Calu3 (cell line): ENCODE results near the gene CORO1C. TPM values are rescaled to one million over a fixed set of nuclear protein-coding genes. Genes with fewer than 3 reads are reported as not detected.

Experiments
- BruUV-seq: library from RNA; stranded (reverse); fragments of 400-500 nt; replicated peaks from 2 replicates; lab custom pipeline; 2021; lab: Mats Ljungman, UMichigan
- CTCF ChIA-PET: fragments of 300-600 bp; sonication (Branson Sonifier 250); formaldehyde crosslinking; loops from one replicate; lab custom pipeline; 2022; ENCODE audit warnings: antibody characterized with exemption; lab: Charles Lee
- DNase-seq: peaks from one replicate; pipeline ENCODE4 v3.0.0; 2022
- H3K27ac Mint-ChIP-seq: one replicate; pipeline ENCODE4 v1.8.0; 2022; ENCODE audit warnings: mixed read lengths; ENCODE audit not compliant: unreplicated experiment
- H3K27me3 Mint-ChIP-seq: one replicate; pipeline ENCODE4 v1.8.0; 2022; ENCODE audit warnings: mixed read lengths; ENCODE audit not compliant: unreplicated experiment
- H3K36me3 Mint-ChIP-seq: one replicate; pipeline ENCODE4 v1.8.0; 2022; ENCODE audit warnings: mild to moderate bottlenecking, moderate library complexity, mixed read lengths; ENCODE audit not compliant: insufficient read depth, unreplicated experiment
- H3K4me1 Mint-ChIP-seq: one replicate; pipeline ENCODE4 v1.8.0; 2022; ENCODE audit warnings: mild to moderate bottlenecking, low read depth, mixed read lengths; ENCODE audit not compliant: unreplicated experiment
- H3K4me3 Mint-ChIP-seq: one replicate; pipeline ENCODE4 v1.8.0; 2022; ENCODE audit warnings: mild to moderate bottlenecking, low read depth, moderate library complexity, mixed read lengths; ENCODE audit not compliant: unreplicated experiment
- H3K9me3 Mint-ChIP-seq: one replicate; pipeline ENCODE4 v1.8.0; 2022; ENCODE audit warnings: low read depth, mixed read lengths; ENCODE audit not compliant: unreplicated experiment
- intact Hi-C: fragments of 100-400 bp; cut with micrococcal nuclease; formaldehyde crosslinking; loops from one replicate; pipeline ENCODE4 v1.10.0; 2022; ENCODE audit not compliant: unreplicated experiment
- microRNA-seq: library from miRNA; unstranded; fragments of <30 nt; microRNA quantifications from one replicate; pipeline ENCODE4 v1.2.0, GENCODE V29; 2022
- total RNA-seq: library from RNA; stranded (reverse); gene quantifications from 2 replicates; pipeline ENCODE4 v1.2.3, GENCODE V29; 2022
- TF ChIP-seq, protein P1 (sequence below): fragments of 200-600 bp; IDR thresholded peaks from one replicate; pipeline ENCODE4 v1.8.0; 2022; ENCODE audit warnings: antibody characterized with exemption; ENCODE audit not compliant: unreplicated experiment

Gene CORO1C
- total RNA-seq, 1 experiment from 2014 or later, result 252 TPM

DNA sequence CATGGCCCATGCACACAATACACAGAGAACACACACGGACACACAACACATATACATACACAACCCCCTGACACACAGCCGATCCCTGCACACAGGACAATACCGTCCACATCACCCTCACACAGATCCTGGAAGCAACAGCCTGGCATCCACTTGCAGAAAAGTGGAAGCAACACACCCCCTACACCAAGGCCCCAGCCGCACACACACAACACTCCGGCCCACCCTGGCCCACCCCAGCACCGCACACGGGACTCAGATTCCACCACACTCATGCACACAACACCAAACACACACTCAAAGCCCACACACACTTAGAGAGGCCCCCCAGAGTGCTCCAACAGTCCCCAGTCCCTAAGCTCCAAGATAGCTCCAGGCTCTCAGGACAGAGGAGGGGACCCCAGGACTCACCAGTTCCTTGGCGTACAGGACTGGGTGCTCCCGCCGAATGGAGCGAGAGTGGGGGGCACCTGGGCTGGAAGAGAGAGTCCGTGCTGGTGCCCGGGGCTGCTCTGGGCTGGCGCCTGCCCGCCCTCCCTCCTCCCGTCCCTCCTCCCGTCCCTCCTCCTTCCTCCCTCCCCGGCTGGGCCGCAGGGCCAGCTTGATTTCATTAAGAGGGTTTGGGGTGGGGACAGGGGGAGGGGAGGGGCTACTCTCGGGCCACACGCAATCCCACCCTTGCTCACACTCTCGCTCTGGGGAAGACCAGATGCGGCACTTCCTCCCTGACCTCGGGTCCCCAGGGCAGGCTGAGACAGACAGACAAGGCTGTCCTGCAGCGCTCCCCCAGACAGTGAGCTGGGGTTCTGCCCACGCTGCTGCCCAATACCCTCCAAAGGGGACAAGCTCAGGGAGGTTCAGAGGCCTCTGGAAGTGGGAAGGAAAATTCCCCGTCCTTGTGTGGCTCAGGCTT, 133.5 kb downstream of the CORO1C start, which contains the start of gene TMEM119:
TMEM119 (minus strand) TSS at position 526 of the 913 bp plus-strand sequence. CDS start 5,701 bp downstream, outside the sequence.
- Mint-ChIP-seq H3K9me3 (no peaks in the 10 kb centered on the region), H3K4me1 (no peaks in the 10 kb centered on the region), H3K36me3 (no peaks in the 10 kb centered on the region), H3K27ac (no peak within 1 kb of the TSS), H3K4me3 (no peak within 1 kb of the TSS), H3K27me3 (peaks cover 37% of the 10 kb centered on the region)
- no TSS peak for BruUV-seq
- intact Hi-C loops, result no loop called here
- DNase-seq, result no peak
- CTCF ChIA-PET, result interaction anchor here (0.7 kb wide), 1 partner anchor 198 kb away, joined by 3 read pairs; no protein-coding TSS in a partner anchor
- TF ChIP-seq, protein P1, sequence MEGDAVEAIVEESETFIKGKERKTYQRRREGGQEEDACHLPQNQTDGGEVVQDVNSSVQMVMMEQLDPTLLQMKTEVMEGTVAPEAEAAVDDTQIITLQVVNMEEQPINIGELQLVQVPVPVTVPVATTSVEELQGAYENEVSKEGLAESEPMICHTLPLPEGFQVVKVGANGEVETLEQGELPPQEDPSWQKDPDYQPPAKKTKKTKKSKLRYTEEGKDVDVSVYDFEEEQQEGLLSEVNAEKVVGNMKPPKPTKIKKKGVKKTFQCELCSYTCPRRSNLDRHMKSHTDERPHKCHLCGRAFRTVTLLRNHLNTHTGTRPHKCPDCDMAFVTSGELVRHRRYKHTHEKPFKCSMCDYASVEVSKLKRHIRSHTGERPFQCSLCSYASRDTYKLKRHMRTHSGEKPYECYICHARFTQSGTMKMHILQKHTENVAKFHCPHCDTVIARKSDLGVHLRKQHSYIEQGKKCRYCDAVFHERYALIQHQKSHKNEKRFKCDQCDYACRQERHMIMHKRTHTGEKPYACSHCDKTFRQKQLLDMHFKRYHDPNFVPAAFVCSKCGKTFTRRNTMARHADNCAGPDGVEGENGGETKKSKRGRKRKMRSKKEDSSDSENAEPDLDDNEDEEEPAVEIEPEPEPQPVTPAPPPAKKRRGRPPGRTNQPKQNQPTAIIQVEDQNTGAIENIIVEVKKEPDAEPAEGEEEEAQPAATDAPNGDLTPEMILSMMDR, result no peak

DNA sequence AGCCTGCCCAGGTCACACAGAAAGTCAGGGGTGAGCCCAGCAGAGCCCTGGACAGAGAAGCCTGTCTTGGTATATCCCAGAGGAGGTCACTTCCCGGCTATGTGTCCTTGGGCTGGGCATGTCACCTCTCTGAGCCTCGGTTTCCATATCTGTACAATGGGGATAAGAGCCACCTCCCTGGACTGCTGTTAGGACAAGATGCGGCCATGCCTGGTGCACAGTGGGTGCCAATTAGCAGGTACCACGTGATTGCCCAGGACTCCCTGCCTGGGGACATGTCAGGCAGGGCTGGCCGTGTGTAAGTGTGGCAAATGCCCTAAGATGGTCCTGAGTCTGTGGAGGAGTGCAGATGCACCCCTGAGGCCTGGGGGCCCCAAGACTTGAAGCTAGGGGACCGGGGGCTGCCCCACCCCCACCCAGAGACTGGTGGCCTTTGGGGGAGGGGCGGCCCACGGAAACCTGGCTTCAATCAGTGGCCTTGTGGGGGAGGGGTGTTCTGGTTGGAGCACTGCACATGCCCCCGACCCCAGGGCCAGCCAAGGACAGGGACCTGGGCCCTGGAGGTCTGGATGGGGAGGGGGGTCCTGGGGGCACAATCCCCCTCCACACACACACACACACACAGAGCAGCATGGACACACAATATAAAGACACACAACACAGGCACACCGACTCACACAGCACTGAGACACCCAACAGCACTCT, 134.3 kb downstream of the CORO1C start:
- intact Hi-C loops, result no loop called here
- no peak for DNase-seq
- H3K4me1 Mint-ChIP-seq, result no peaks in the 10 kb centered on the region
- no peak overlapping the region for H3K4me3 Mint-ChIP-seq
- TF ChIP-seq, protein P1, result no peak
- BruUV-seq, result no TSS peak
- H3K9me3 Mint-ChIP-seq, result no peaks in the 10 kb centered on the region
- CTCF ChIA-PET, result no interaction called here
- no peak overlapping the region for H3K27ac Mint-ChIP-seq
- H3K36me3 Mint-ChIP-seq, result no peaks in the 10 kb centered on the region
- H3K27me3 Mint-ChIP-seq, result peaks cover 37% of the 10 kb centered on the region

DNA sequence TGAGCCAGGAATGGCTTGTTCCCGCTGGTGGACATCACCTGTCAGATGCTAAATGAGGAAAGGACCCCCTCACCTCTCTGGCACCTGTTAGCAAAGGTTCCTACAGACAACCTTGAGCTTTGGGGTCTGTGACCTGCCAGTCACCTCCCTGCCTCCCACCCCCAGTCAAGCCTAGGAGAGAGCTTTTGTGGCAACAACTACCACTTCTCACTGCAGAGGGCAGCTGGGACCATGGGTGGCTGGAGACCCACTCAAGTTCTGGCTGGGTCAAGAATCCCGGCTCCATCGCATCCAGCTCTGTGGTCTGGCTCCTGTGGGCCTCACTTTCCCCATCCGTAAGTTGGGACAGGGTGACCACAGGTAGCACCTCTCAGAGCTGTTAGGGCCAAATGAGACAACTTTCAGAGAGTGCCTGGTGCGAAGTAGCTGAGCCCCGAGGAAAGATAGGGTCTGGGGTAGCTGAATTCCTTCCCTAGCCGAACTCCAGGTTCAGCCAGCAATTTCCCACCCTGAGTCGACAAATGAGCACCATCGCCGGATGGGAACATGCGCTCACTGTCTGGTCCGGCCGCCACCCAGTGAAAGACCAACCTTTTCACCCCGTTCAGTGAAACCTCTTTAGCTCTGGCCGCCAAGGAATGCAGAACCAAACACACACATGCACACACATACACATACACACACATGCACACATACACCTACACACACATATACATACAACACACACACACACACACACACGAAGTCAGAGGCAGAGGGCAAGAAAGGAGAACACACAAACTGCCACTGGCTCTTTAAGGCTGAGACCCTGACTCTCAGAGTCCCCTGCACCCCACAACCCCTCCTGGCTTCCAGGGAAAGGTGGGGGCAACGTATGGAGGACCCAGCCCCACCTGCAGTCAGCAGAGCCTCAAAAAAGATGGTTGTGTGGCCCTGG, 135.3 kb downstream of the CORO1C start:
- TF ChIP-seq, protein P1, result no peak
- no peak for DNase-seq
- intact Hi-C loops, result no loop called here

More for the DNA sequence above, 135.3 kb downstream of the CORO1C start:
- Mint-ChIP-seq H3K4me1 (no peaks in the 10 kb centered on the region), H3K9me3 (no peaks in the 10 kb centered on the region), H3K27me3 (peaks cover 42% of the 10 kb centered on the region), H3K4me3 (no peak overlapping the region), H3K27ac (no peak overlapping the region), H3K36me3 (no peaks in the 10 kb centered on the region)
- CTCF ChIA-PET, result interaction anchor here (1.0 kb wide), 1 partner anchor 16 kb away, joined by 3 read pairs; no protein-coding TSS in a partner anchor
- BruUV-seq, result no TSS peak

Small RNAs within 50 kb of the gene (microRNA-seq; reads per million reads assigned to microRNA genes)
- gene MIR4496, result not detected

Other genes with a start within 250 kb of the CORO1C start
- 14.3 and 15.4 TPM in 2 replicates for gene FICD, start 216.2 kb downstream of the CORO1C start, total RNA-seq
- 91.7 and 98.7 TPM in 2 replicates for gene SART3, start 170.3 kb downstream of the CORO1C start, total RNA-seq
- gene ISCU, start 168.9 kb downstream of the CORO1C start, total RNA-seq, result 71.6 and 85.8 TPM in 2 replicates
- gene TMEM119, start 133.4 kb downstream of the CORO1C start, total RNA-seq, result not detected in 2 replicates
- gene SELPLG, start 97.6 kb downstream of the CORO1C start, total RNA-seq, result 0.54 and 0.76 TPM in 2 replicates
- 38.1 and 42.9 TPM in 2 replicates for gene SSH1, start 126.1 kb upstream of the CORO1C start, total RNA-seq
- not detected in 2 replicates for gene DAO, start 148.6 kb upstream of the CORO1C start, total RNA-seq